ENCODE results near the gene TOP1. TPM values are rescaled to one million over a fixed set of nuclear protein-coding genes. Genes with fewer than 3 reads are reported as not detected.
A peak's percentile ranks its signal among the peaks of the same experiment; 100 is the strongest.
"Not testable (repeated sequence)": the region's sequence is repeated elsewhere in the genome, so short reads cannot be mapped to it uniquely, and the experiment has no call there.

TOP1 gene
- total RNA-seq, 1 experiment from 2014 or later: 26.7 TPM

- no peak for DNase-seq (ENCODE audit: low read depth)
Observed at GRCh38 chr20:41125530-41126457, 97.2 kb downstream of the TOP1 start.

DNA sequence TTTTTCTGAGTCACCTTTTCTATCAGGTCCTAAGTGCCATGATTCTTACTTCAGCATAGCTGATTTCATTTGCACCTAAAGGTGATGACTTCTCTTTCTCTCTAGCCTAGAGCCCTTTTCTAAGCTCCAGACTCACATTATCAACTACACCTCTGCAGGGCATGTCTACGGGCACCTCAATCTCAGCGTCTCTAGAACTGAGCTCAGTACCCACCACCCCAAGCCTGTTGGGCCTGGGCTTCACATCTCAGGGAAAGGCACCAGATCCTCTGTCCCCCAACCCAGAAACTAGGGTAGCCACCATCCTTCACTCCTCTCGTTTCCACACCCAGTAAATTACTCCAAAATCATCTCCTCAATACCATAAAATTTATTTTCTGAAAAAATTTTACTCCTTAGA, 98.1 kb downstream of the TOP1 start:
- no peak for DNase-seq (ENCODE audit: low read depth)

DNA sequence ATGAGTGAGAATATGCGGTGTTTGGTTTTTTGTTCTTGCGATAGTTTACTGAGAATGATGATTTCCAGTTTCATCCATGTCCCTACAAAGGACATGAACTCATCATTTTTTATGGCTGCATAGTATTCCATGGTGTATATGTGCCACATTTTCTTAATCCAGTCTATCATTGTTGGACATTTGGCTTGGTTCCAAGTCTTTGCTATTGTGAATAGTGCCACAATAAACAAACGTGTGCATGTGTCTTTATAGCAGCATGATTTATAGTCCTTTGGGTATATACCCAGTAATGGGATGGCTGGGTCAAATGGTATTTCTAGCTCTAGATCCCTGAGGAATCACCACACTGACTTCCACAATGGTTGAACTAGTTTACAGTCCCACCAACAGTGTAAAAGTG, 99.7 kb downstream of the TOP1 start:
- not testable (repeated sequence) for DNase-seq (ENCODE audit: low read depth)

DNA sequence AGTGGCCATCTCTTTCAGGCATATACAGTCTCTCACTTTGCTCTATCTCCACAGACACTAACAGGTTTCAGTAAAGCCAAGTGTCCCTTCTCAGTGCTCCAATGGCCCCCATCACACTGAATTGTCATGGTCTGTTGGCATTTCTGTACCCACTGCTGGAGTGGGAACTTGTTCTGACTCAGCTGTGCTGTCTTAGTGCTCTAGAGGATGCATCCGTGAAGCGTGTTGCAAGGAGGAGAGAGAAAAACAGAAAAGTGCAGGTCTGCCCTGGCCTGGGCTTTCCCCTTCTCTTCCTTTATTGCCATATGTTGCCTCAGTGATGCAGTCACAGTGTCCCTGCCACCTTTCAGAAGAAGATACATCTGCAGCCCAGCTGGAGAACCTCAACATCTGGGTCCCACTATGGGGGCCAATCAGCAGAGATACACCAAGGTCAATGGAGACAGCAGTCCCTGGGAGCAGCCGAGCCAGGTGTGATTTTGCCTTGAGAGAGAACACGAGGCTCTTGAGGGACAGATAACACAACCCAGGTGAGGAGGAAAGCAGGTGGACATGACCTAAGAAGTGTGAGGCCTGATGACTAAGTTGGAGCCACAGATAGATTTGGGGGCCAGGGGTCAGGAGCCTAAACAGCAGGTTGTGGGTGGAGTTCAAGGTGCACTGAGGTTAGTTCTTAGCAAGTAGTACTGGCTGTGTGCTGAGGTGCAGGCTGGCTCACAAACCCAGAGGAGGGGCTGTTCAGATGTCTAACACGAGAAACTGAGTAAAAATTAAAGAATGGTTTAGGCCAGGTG, 103.2 kb downstream of the TOP1 start:
- no peak for DNase-seq (ENCODE audit: low read depth)

DNA sequence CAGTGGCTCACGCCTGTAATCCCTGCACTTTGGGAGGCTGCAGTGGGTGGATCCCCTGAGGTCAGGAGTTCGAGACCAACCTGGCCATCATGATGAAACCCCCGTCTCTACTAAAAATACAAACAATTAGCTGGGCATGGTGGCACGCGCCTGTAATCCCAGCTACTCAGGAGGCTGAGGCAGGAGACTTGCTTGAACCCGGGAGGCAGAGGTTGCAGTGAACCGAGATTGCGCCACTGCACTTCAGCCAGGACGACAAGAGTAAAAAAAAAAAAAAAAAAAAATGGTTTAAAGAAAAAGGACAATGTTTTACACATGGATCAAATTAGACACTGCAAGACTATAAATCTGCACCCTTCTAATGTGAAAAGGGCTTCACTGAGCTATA, 103.8 kb downstream of the TOP1 start:
- not testable (repeated sequence) for DNase-seq (ENCODE audit: low read depth)

- DNase-seq (ENCODE audit: low read depth): no peak
Observed at GRCh38 chr20:41133709-41134361, 105.2 kb downstream of the TOP1 start.

DNA sequence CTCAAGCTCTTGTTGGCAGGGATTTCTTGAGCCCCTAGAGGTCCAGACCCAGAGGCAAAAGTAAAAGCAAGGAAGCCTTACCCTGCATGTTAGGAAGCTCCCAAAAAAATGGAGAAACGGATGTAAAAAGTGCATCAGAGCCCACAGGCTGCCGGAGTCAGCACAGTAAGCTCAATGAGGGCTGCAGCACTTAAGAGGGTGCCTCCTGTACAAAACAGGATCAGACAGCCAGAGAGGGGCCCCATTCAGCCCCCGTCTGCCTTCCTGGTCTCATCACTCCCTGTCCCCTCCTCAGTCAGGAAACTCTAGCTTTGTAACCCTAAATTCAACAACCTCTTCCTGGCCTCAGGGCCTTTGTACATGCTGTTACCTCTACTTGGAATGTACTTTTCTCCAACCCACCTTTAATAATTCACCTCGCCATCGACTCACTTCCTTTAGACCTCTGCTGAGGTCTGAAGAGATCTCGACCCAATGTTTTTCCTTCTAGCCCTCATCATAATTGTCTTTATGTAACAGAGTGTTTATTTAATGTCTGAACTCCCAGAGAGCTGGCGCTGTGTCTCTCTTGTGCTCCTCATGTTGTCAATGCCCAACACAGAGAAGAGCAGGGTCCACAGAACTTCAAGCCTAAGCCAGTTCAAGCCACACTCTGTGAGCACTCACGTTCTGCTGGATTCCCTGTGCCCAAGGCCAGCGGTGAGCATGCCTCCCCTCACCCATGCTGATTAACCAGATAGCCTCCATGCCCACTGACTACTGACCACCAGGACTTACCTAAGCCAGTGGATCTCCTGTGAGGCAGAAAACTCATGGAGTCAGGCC, 106.0 kb downstream of the TOP1 start:
- DNase-seq (ENCODE audit: low read depth): no peak

DNA sequence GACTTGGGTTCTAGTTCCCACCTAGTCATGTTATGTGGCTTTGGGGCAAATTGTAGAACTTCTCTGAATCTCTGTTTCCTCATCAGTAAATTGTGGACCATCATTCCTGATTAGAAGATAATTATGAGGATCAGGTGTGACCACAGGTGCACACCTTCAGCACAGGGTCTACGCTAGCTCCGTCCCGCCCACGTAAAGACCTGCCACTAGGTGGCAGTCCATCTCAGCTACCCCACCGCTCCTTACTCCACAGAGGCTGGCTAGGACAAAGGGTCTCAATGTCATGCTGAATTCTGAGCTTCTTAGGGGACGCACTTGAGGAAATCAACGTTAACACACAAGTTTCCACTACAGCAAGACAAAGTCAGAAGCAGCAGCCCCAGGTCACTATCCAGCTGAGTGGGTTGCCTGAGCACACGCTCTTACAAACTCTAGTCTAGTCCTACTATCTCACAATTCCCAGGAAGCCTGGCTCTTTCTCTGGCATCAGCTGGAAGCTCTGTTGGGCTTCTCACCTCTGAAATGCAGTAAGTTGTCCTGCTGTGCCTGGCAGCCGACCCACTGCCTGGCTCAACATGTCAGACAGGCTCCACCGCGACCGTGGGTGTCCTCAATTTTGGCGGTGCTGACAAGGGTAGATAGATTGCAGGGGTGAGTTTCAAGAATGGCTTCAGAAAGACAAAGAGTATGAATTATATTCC, 106.7 kb downstream of the TOP1 start:
- peak; percentile 39 for DNase-seq (ENCODE audit: low read depth)

- no peak for DNase-seq (ENCODE audit: low read depth)
Observed at GRCh38 chr20:41135888-41136679, 107.5 kb downstream of the TOP1 start.

- DNase-seq (ENCODE audit: low read depth): peak; percentile 77
Observed at GRCh38 chr20:41136680-41137613, 108.3 kb downstream of the TOP1 start, which contains the start of gene PLCG1. PLCG1 (plus strand) TSS chr20:41137543; CDS start chr20:41137642, 99 bp downstream.

GRCh38 chr20:41137614-41138474, 109.2 kb downstream of the TOP1 start:
- DNase-seq (ENCODE audit: low read depth): peak; percentile 76

DNA sequence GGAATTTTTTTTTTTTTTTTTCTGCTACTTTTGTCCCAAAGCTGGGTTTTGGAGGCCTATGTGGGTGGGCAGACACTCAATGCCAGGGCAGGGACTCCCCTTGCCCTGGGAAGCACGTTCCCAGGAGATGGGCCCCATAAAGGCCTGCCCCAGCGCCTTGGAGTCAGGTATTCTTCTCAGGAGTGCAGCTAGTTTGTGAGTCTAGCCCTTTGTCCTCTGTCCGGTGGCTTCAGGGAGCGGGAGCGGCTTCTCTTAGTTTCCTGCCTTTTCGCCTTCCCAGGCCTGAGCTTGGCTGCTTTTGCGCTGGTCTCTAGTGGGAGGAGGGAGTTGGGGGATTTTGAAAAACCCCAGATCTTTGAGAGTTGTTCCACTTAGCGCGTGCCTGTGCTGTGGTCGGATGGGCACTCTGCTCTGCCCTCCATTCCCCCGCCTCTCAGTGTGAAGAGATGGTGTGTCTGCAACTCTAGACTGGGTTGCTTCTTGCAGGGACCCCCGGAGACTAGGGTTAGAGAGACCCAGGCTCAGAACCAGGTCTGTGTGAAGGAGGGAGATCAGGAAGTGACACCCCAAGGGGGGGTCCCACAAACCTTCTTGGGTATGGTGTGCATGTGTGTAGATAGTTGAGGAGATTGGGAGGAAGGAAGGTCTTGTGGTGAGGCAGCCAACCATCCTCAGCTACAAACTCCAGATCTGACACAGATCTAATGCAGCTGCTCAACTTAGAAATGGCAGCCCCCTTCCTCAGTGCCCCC, 110.0 kb downstream of the TOP1 start:
- no peak for DNase-seq (ENCODE audit: low read depth)

GRCh38 chr20:41139227-41140093, 110.8 kb downstream of the TOP1 start:
- no peak for DNase-seq (ENCODE audit: low read depth)

GRCh38 chr20:41140226-41141133, 111.9 kb downstream of the TOP1 start:
- no peak for DNase-seq (ENCODE audit: low read depth)

All from HT1080 (cell line).